ENCODE data around the gene PIGU.
"Not testable (repeated sequence)": the region's sequence is repeated elsewhere in the genome, so short reads cannot be mapped to it uniquely, and the experiment has no call there.

PIGU gene

DNA sequence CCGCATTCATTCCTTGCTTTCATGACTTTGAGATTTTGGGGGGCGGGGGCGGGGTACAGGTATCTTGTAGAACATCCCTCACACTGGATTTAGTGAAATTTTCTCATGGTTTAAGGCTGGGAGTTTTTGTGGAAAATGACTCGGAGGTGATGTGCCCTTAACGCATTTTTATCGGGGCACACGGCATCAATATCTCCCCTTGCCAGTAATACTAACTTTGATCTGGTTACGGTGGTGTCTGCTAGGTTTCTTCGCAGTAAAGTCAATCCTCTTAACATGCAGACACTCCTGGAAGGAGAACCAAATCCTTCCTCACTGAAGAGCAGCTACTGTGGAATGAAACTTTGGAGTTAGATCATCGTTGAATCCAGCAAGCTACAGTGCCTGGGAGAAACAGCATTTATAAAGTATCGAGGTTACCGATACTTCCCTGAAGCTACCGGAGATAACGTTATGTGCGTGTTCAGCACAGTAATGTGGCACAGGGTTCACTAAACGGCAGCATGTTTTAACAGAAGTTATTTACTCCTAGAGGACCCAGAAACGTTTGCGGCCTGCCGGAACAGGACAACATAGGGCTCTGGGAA is 161.9 kb downstream of the PIGU start:
- DNase-seq (ENCODE audit: low read depth in 2 of 2) = no peak

GRCh38 chr20:34514034-34514433 is 162.9 kb downstream of the PIGU start:
- DNase-seq (ENCODE audit: low read depth in 2 of 2) = not testable (repeated sequence)

GRCh38 chr20:34512955-34513419 is 163.9 kb downstream of the PIGU start:
- DNase-seq (ENCODE audit: low read depth in 2 of 2) = no peak

DNA sequence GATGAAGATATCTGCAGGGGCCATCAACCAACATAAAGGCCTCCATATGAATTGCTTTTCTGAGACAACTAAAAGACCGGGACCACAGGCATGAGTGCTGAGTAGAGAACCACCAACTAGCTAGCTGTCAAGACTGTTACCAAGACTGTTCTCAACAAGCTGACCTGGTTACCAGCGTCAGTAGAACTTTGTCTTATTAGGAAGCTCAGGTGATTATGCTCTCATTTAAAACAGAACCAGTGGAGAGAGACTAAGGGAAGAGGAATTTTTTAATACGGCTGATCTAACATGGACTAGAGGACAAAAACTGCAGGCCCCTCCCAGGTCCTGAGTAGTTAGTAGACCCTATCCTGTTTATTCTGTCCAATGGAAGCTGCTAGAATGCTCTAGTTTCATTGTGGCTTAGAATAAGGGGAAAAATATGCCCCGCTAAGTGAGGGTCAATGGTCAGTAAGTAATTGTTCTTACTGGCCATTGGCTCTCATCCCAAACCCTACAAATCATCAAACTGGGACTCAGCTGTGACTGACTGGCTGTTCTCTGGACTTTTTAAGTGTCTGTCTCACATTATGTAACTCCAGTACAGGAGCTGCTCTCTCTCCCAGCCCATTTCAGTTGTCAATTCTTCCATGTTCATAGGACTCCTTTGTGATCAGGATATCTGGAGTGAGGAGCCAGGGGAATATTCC is 164.5 kb downstream of the PIGU start:
- DNase-seq (ENCODE audit: low read depth in 2 of 2) = no peak

GRCh38 chr20:34511891-34512265 is 165.0 kb downstream of the PIGU start:
- no peak for DNase-seq (ENCODE audit: low read depth in 2 of 2)

- DNase-seq (ENCODE audit: low read depth in 2 of 2) = no peak
Measured at GRCh38 chr20:34510575-34510974, 166.3 kb downstream of the PIGU start.

All from stimulated activated CD8-positive, alpha-beta memory T cell treated with anti-CD3 and anti-CD28 coated beads, Interleukin-2, amount 100 ng/mL, for 1 hour (primary cell).